ENCODE measurements around the gene LIN9. TPM values are rescaled to one million over a fixed set of nuclear protein-coding genes. Genes with fewer than 3 reads are reported as not detected.

Gene LIN9
- total RNA-seq, 2 donors from 2014 or later = 6.4 to 10.0 TPM

DNA sequence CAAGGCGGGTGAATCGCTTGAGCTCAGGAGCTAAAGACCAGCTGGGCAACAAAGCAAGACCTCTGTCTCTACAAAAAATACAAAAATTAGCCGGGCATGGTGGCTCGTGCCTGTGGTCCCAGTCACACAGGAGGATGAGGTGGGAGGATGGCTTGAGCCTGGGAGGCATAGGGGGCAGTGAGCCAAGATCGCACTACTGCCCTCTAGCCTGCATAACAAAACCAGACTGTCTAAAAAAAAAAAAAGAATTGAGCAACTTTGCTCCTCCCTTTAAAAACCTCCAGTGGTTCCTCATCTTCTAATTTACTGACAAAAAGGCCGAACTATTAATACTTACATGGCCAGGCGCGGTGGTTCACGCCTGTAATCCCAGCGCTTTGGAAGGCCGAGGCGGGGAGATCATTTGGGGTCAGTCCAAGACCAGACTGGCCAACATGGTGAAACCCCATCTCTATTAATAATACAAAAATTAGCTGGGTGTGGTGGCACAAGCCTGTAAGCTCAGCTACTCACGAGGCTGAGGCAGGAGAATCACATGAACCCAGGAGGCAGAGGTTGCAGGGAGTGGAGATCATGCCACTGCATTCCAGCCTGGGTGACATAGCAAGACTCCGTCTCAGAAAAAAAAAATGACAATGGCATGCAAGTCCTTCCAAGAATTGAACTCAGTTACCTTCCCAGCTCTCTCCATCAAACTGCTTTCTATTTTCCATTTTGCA lies 126.8 kb downstream of the LIN9 start:
- DNase-seq (ENCODE audit: low spot score in 2 of 2) (no peak), ATAC-seq (no peak)
- Mint-ChIP-seq H3K9me3 (no peaks in the 10 kb centered on the region), H3K36me3 (peaks cover 6 to 28% of the 10 kb centered on the region in 2 donors), H3K27ac (no peak overlapping the region)

Other genes with a start within 250 kb of the LIN9 start
- 100 to 1,000 TPM; 292 to 444 TPM for gene H3-3A, start 246.4 kb downstream of the LIN9 start, total RNA-seq
- 10 to 100 TPM; 18.9 to 26.4 TPM for gene ACBD3, start 122.4 kb downstream of the LIN9 start, total RNA-seq
- gene MIXL1, start 85.5 kb downstream of the LIN9 start, total RNA-seq = under 1 TPM in 1 of 2 donors, not detected in 1; 0.27 TPM
- 100 to 1,000 TPM; 176 to 234 TPM for gene PARP1, start 98.9 kb upstream of the LIN9 start, total RNA-seq
- not detected for gene STUM, start 239.6 kb upstream of the LIN9 start, total RNA-seq